Measurements from ENCODE around the gene UBE4A. TPM values are rescaled to one million over a fixed set of nuclear protein-coding genes. Genes with fewer than 3 reads are reported as not detected.

Gene UBE4A
- total RNA-seq, 1 experiment from 2014 or later, result 54.2 TPM

- TF ChIP-seq EZH2 (IDR thresholded peaks at IDR 0.05; ENCODE audit: borderline replicate concordance, low read depth, low read length, poor library complexity, severe bottlenecking) (no peak), CTCF (conservative IDR thresholded peaks at IDR 0.05; ENCODE audit: low read depth, low read length) (no peak)
- no peaks in the 10 kb centered on the region for H3K27me3 ChIP-seq (replicated peaks; ENCODE audit: insufficient read depth, low read depth, low read length, poor library complexity)
- peaks cover 2% of the 10 kb centered on the region for H3K4me1 ChIP-seq (ENCODE audit: insufficient read depth, low read length, poor library complexity, severe bottlenecking)
- BruUV-seq (replicated peaks), result no TSS peak
- DNase-seq (ENCODE audit: low spot score), result no peak
- H3K27ac ChIP-seq (ENCODE audit: low read depth, low read length, poor library complexity, severe bottlenecking), result no peak overlapping the region
- intact Hi-C loops (cut with micrococcal nuclease; ENCODE audit: unreplicated experiment), result no loop called here
- ChIA-PET CTCF (no interaction called here), POLR2A (ENCODE audit: low non-redundant PET) (no interaction called here)
- H3K9me3 ChIP-seq (ENCODE audit: low read depth, low read length, poor library complexity, severe bottlenecking), result no peaks in the 10 kb centered on the region
- peaks cover 32% of the 10 kb centered on the region for H3K36me3 ChIP-seq (ENCODE audit: insufficient read depth, low read length, poor library complexity, severe bottlenecking)
- no peak overlapping the region for H3K4me3 ChIP-seq (ENCODE audit: low read depth, low read length, poor library complexity, severe bottlenecking)
These were observed 50.8 kb downstream of the UBE4A start for GRCh38 chr11:118410055-118410745.

GRCh38 chr11:118411530-118411929, 52.1 kb downstream of the UBE4A start:
- Histone ChIP-seq H3K4me1 (ENCODE audit: insufficient read depth, low read length, poor library complexity, severe bottlenecking) (peaks cover 10% of the 10 kb centered on the region), H3K27me3 (replicated peaks; ENCODE audit: insufficient read depth, low read depth, low read length, poor library complexity) (no peaks in the 10 kb centered on the region), H3K9me3 (ENCODE audit: low read depth, low read length, poor library complexity, severe bottlenecking) (no peaks in the 10 kb centered on the region), H3K27ac (ENCODE audit: low read depth, low read length, poor library complexity, severe bottlenecking) (no peak overlapping the region), H3K4me3 (ENCODE audit: low read depth, low read length, poor library complexity, severe bottlenecking) (no peak overlapping the region), H3K36me3 (ENCODE audit: insufficient read depth, low read length, poor library complexity, severe bottlenecking) (peaks cover 18% of the 10 kb centered on the region)
- TF ChIP-seq CTCF (conservative IDR thresholded peaks at IDR 0.05; ENCODE audit: low read depth, low read length) (no peak), EZH2 (IDR thresholded peaks at IDR 0.05; ENCODE audit: borderline replicate concordance, low read depth, low read length, poor library complexity, severe bottlenecking) (no peak)
- no TSS peak for BruUV-seq (replicated peaks)
- ChIA-PET CTCF (no interaction called here), POLR2A (ENCODE audit: low non-redundant PET) (interaction anchor here (0.6 kb wide), 1 partner anchor 9 kb away, joined by 4 read pairs; no protein-coding TSS in a partner anchor)
- intact Hi-C loops (cut with micrococcal nuclease; ENCODE audit: unreplicated experiment), result no loop called here
- no peak for DNase-seq (ENCODE audit: low spot score)

GRCh38 chr11:118412921-118413320, 53.5 kb downstream of the UBE4A start:
- POLR2A ChIA-PET (ENCODE audit: low non-redundant PET), result no interaction called here
- no peak for DNase-seq (ENCODE audit: low spot score)
- TF ChIP-seq CTCF (conservative IDR thresholded peaks at IDR 0.05; ENCODE audit: low read depth, low read length), result no peak
- TF ChIP-seq EZH2 (IDR thresholded peaks at IDR 0.05; ENCODE audit: borderline replicate concordance, low read depth, low read length, poor library complexity, severe bottlenecking), result no peak
- CTCF ChIA-PET, result no interaction called here
- no peaks in the 10 kb centered on the region for H3K9me3 ChIP-seq (ENCODE audit: low read depth, low read length, poor library complexity, severe bottlenecking)
- H3K4me3 ChIP-seq (ENCODE audit: low read depth, low read length, poor library complexity, severe bottlenecking), result no peak overlapping the region
- no TSS peak for BruUV-seq (replicated peaks)
- intact Hi-C loops (cut with micrococcal nuclease; ENCODE audit: unreplicated experiment), result no loop called here
- no peaks in the 10 kb centered on the region for H3K27me3 ChIP-seq (replicated peaks; ENCODE audit: insufficient read depth, low read depth, low read length, poor library complexity)
- no peak overlapping the region for H3K27ac ChIP-seq (ENCODE audit: low read depth, low read length, poor library complexity, severe bottlenecking)
- H3K36me3 ChIP-seq (ENCODE audit: insufficient read depth, low read length, poor library complexity, severe bottlenecking), result peaks cover 7% of the 10 kb centered on the region
- peaks cover 10% of the 10 kb centered on the region for H3K4me1 ChIP-seq (ENCODE audit: insufficient read depth, low read length, poor library complexity, severe bottlenecking)

Data from A673 (cell line).